HepG2 (cell line): Measurements from ENCODE around the gene SKI. TPM values are rescaled to one million over a fixed set of nuclear protein-coding genes. Genes with fewer than 3 reads are reported as not detected.

Source experiments
- AHR ChIP-seq: IDR thresholded peaks from 2 replicates; pipeline ENCODE4 v1.6.1; 2018; ENCODE audit warnings: missing genetic modification reagents, missing compliant biosample characterization
- BCL6 ChIP-seq: IDR thresholded peaks from 2 replicates; pipeline ENCODE4 v1.6.1; 2016; ENCODE audit warnings: missing genetic modification reagents, missing compliant biosample characterization
- BRCA1 ChIP-seq: sonication (generic); formaldehyde crosslinking; IDR thresholded peaks from 2 replicates; pipeline ENCODE4 v1.4.0; 2020; ENCODE audit warnings: missing genetic modification reagents
- ELF3 ChIP-seq: IDR thresholded peaks from 2 replicates; pipeline ENCODE4 v1.6.1; 2016; ENCODE audit warnings: missing genetic modification reagents, missing compliant biosample characterization
- ETV5 ChIP-seq: IDR thresholded peaks from 2 replicates; pipeline ENCODE4 v1.6.1; 2018; ENCODE audit warnings: missing biosample characterization, missing genetic modification reagents, inconsistent platforms, borderline replicate concordance
- PLRG1 ChIP-seq: fragments of 450-650 bp; conservative IDR thresholded peaks from 2 replicates; pipeline ENCODE4 v1.6.1; 2016
- PPARG ChIP-seq: conservative IDR thresholded peaks from 2 replicates; pipeline ENCODE4 v1.6.1; 2016; ENCODE audit warnings: missing biosample characterization, missing genetic modification reagents
- PRPF4 ChIP-seq: fragments of 200-400 bp; formaldehyde crosslinking; IDR thresholded peaks from 2 replicates; pipeline ENCODE4 v1.6.1; 2016; ENCODE audit warnings: low read length, low read depth; ENCODE audit not compliant: poor library complexity, severe bottlenecking
- SUZ12 ChIP-seq: fragments of 150-350 bp; IDR thresholded peaks from 2 replicates; pipeline ENCODE4 v1.6.1; 2014; ENCODE audit warnings: low read depth, low read length
- TRIM24 ChIP-seq: sonication (generic); formaldehyde crosslinking; IDR thresholded peaks from 2 replicates; pipeline ENCODE4 v1.8.0; 2022; ENCODE audit warnings: mild to moderate bottlenecking, missing genetic modification reagents
- ZMYM4 ChIP-seq: sonication (generic); formaldehyde crosslinking; IDR thresholded peaks from 2 replicates; pipeline ENCODE4 v1.8.1; 2023; ENCODE audit warnings: mild to moderate bottlenecking, missing genetic modification reagents
- ZNF367 ChIP-seq: sonication (generic); formaldehyde crosslinking; IDR thresholded peaks from 2 replicates; pipeline ENCODE4 v1.4.0; 2020; ENCODE audit warnings: missing genetic modification reagents, borderline replicate concordance
- ZNF530 ChIP-seq: sonication (generic); formaldehyde crosslinking; IDR thresholded peaks from 2 replicates; pipeline ENCODE4 v1.5.0; 2020; ENCODE audit warnings: low read depth, mild to moderate bottlenecking, missing genetic modification reagents
- ZNF550 ChIP-seq: sonication (generic); formaldehyde crosslinking; IDR thresholded peaks from 2 replicates; pipeline ENCODE4 v1.4.0; 2020; ENCODE audit warnings: mild to moderate bottlenecking, missing genetic modification reagents, borderline replicate concordance
- ZNF766 ChIP-seq: sonication (generic); formaldehyde crosslinking; IDR thresholded peaks from 2 replicates; pipeline ENCODE4 v1.5.0; 2020; ENCODE audit warnings: missing genetic modification reagents, borderline replicate concordance
- ZNF777 ChIP-seq: sonication (generic); formaldehyde crosslinking; IDR thresholded peaks from 2 replicates; pipeline ENCODE4 v1.4.0; 2020; ENCODE audit warnings: missing genetic modification reagents
- polyA plus RNA-seq, 8 experiments: library from polyadenylated mRNA; depleted of rRNA in 3 of 8; stranded (reverse) in 7 of 8; unstranded in 1 of 8; fragments of >200 nt; fragmentation: Illumina TruSeq in 4 of 8; extraction: Trizol in 4 of 8; gene quantifications; 2 replicates each; pipeline versions ENCODE4 v1.2.1 to v1.2.3, GENCODE V29; 2011 to 2016; ENCODE audit warnings: low read depth in 4 of 8, missing spikeins in 1 of 8, mixed read lengths in 1 of 8; ENCODE audit not compliant: insufficient read depth in 1 of 8
- total RNA-seq, 5 experiments: library from RNA; depleted of rRNA; stranded (reverse); fragments of >200 nt; fragmentation: Illumina TruSeq; extraction: Trizol; gene quantifications; 2 replicates each; pipeline ENCODE4 v1.2.3, GENCODE V29; 2016; ENCODE audit warnings: low read depth in 1 of 5
- TF ChIP-seq, protein P1 (sequence below): sonication (generic); formaldehyde crosslinking; IDR thresholded peaks from 2 replicates; pipeline ENCODE4 v1.4.0; 2020; ENCODE audit warnings: mild to moderate bottlenecking, missing genetic modification reagents
- TF ChIP-seq, protein P2 (sequence below): sonication (generic); formaldehyde crosslinking; IDR thresholded peaks from 2 replicates; pipeline ENCODE4 v1.4.0; 2020; ENCODE audit warnings: mild to moderate bottlenecking, missing genetic modification reagents, borderline replicate concordance
- TF ChIP-seq, protein P3 (sequence below): sonication (generic); formaldehyde crosslinking; IDR thresholded peaks from 2 replicates; pipeline ENCODE4 v1.8.1; 2023; ENCODE audit warnings: mild to moderate bottlenecking, missing genetic modification reagents
- TF ChIP-seq, protein P4 (sequence below): sonication (generic); formaldehyde crosslinking; IDR thresholded peaks from 2 replicates; pipeline ENCODE4 v1.4.0; 2020; ENCODE audit warnings: missing genetic modification reagents; ENCODE audit errors: not compliant biosample characterization
- TF ChIP-seq, protein P5 (sequence below): sonication (generic); formaldehyde crosslinking; IDR thresholded peaks from 2 replicates; pipeline ENCODE4 v1.5.0; 2020; ENCODE audit warnings: missing genetic modification reagents, mild to moderate bottlenecking, borderline replicate concordance
- TF ChIP-seq, protein P6 (sequence below): sonication (generic); formaldehyde crosslinking; IDR thresholded peaks from 2 replicates; pipeline ENCODE4 v1.4.0; 2020; ENCODE audit warnings: mild to moderate bottlenecking, low read depth, missing genetic modification reagents

SKI gene
- total and polyA plus RNA-seq, 2 of the 13 experiments (the other 11 are each of a cell fraction or from before 2014, with no cell fraction given), result 4.7 to 6.9 TPM

DNA sequence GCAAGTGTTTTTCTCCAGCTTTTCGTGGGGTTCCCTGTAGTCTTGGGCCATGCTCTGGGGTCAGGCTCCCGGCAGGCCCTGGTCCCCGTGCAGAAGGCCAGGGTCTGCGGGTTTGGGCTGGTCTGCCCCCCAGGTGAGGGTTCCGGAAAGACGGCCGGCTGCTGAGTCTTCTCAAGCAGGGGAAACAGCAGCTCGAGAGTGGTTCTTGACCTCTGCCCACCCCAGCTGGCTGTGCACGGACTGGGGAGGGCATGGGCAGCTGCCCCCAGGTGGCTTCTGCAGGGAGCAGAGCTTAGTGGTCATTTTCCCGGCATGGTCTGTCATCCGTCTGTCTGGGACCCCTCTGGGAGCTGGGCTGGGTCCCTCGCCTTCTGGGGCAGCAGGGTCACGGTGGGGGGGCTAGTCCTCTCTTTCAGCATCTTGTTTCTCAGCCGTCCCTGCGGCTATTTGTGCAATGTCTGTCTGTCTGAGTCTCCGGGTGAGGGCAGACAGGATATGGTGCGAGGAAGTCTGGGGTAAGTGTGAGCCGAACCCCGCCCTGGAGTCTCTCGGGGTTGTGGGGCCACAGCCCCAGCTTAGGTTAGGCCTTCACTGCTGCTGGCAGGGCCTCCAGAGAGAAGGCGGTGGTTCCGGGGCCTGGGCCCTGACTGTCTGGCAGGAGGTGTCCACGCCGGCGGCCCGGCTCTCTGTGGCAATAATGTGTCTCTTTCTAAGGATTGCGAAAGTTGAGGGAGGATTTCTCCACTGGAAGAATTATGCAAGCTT lies 6.1 kb downstream of the SKI start (continued):
- TF ChIP-seq, protein P1, sequence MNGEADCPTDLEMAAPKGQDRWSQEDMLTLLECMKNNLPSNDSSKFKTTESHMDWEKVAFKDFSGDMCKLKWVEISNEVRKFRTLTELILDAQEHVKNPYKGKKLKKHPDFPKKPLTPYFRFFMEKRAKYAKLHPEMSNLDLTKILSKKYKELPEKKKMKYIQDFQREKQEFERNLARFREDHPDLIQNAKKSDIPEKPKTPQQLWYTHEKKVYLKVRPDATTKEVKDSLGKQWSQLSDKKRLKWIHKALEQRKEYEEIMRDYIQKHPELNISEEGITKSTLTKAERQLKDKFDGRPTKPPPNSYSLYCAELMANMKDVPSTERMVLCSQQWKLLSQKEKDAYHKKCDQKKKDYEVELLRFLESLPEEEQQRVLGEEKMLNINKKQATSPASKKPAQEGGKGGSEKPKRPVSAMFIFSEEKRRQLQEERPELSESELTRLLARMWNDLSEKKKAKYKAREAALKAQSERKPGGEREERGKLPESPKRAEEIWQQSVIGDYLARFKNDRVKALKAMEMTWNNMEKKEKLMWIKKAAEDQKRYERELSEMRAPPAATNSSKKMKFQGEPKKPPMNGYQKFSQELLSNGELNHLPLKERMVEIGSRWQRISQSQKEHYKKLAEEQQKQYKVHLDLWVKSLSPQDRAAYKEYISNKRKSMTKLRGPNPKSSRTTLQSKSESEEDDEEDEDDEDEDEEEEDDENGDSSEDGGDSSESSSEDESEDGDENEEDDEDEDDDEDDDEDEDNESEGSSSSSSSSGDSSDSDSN (CRISPR knock-in tag), result peak; percentile 92
- TF ChIP-seq PPARG (0 out of 2 replicates have a peak, but pooled peaks have one; percentile 43), BCL6 (peak; percentile 99), AHR (CRISPR knock-in tag) (no peak), ZNF550 (no peak), PLRG1 (no peak), ZNF766 (CRISPR knock-in tag) (no peak), ETV5 (peak; percentile 89), ZNF777 (CRISPR knock-in tag) (no peak), TRIM24 (CRISPR knock-in tag) (peak; percentile 43; the same call in 1 of the 2 replicates), PRPF4 (no peak), ZNF530 (no peak), ELF3 (CRISPR knock-in tag) (peak; percentile 65), ZNF367 (CRISPR knock-in tag) (no peak), ZMYM4 (CRISPR knock-in tag) (no peak), SUZ12 (no peak), BRCA1 (no peak)
- TF ChIP-seq, protein P2, sequence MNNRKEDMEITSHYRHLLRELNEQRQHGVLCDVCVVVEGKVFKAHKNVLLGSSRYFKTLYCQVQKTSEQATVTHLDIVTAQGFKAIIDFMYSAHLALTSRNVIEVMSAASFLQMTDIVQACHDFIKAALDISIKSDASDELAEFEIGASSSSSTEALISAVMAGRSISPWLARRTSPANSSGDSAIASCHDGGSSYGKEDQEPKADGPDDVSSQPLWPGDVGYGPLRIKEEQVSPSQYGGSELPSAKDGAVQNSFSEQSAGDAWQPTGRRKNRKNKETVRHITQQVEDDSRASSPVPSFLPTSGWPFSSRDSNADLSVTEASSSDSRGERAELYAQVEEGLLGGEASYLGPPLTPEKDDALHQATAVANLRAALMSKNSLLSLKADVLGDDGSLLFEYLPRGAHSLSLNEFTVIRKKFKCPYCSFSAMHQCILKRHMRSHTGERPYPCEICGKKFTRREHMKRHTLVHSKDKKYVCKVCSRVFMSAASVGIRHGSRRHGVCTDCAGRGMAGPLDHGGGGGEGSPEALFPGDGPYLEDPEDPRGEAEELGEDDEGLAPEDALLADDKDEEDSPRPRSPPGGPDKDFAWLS (CRISPR knock-in tag), result peak; percentile 92
- TF ChIP-seq, protein P3, sequence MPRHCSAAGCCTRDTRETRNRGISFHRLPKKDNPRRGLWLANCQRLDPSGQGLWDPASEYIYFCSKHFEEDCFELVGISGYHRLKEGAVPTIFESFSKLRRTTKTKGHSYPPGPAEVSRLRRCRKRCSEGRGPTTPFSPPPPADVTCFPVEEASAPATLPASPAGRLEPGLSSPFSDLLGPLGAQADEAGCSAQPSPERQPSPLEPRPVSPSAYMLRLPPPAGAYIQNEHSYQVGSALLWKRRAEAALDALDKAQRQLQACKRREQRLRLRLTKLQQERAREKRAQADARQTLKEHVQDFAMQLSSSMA (CRISPR knock-in tag), result no peak
- TF ChIP-seq, protein P4, sequence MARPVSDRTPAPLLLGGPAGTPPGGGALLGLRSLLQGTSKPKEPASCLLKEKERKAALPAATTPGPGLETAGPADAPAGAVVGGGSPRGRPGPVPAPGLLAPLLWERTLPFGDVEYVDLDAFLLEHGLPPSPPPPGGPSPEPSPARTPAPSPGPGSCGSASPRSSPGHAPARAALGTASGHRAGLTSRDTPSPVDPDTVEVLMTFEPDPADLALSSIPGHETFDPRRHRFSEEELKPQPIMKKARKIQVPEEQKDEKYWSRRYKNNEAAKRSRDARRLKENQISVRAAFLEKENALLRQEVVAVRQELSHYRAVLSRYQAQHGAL (CRISPR knock-in tag), result no peak
- TF ChIP-seq, protein P5, sequence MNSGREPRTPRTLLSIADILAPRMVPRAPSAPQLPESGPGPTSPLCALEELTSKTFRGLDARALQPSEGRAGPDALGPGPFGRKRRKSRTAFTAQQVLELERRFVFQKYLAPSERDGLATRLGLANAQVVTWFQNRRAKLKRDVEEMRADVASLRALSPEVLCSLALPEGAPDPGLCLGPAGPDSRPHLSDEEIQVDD, result peak; percentile 21; the same call in 1 of the 2 replicates
- TF ChIP-seq, protein P6, sequence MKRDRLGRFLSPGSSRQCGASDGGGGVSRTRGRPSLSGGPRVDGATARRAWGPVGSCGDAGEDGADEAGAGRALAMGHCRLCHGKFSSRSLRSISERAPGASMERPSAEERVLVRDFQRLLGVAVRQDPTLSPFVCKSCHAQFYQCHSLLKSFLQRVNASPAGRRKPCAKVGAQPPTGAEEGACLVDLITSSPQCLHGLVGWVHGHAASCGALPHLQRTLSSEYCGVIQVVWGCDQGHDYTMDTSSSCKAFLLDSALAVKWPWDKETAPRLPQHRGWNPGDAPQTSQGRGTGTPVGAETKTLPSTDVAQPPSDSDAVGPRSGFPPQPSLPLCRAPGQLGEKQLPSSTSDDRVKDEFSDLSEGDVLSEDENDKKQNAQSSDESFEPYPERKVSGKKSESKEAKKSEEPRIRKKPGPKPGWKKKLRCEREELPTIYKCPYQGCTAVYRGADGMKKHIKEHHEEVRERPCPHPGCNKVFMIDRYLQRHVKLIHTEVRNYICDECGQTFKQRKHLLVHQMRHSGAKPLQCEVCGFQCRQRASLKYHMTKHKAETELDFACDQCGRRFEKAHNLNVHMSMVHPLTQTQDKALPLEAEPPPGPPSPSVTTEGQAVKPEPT, result no peak
